GM06990 (cell line): ENCODE measurements around the gene PRPF40B.
"Not testable (repeated sequence)": the region's sequence is repeated elsewhere in the genome, so short reads cannot be mapped to it uniquely, and the experiment has no call there.

ENCODE experiments used
- DNase-seq: peaks from one replicate; pipeline ENCODE4 v3.0.0-alpha.2; 2011; ENCODE audit not compliant: insufficient read length; ENCODE audit errors: extremely low read depth
- H3K27me3 ChIP-seq: replicated peaks from 2 replicates; pipeline ENCODE4 v1.6.0; 2011; ENCODE audit warnings: low read length; ENCODE audit not compliant: control insufficient read depth, insufficient read depth
- H3K36me3 ChIP-seq: 2 replicates; pipeline ENCODE4 v1.5.1; 2011; ENCODE audit warnings: low read length; ENCODE audit not compliant: control insufficient read depth, insufficient read depth
- H3K4me3 ChIP-seq: replicated peaks from 2 replicates; pipeline ENCODE4 v1.5.1; 2011; ENCODE audit warnings: low read depth, mild to moderate bottlenecking, control low read depth, low read length
- CTCF ChIP-seq: IDR thresholded peaks from 2 replicates; pipeline ENCODE4 v1.5.1; 2011; ENCODE audit warnings: low read length, control low read depth, mild to moderate bottlenecking, inconsistent platforms; ENCODE audit not compliant: insufficient read depth, poor library complexity, severe bottlenecking

PRPF40B gene

GRCh38 chr12:49609059-49609874 is 14.1 kb upstream of the PRPF40B start:
- no peak for DNase-seq
- Histone ChIP-seq H3K36me3 (no peaks in the 10 kb centered on the region), H3K27me3 (no peaks in the 10 kb centered on the region), H3K4me3 (no peak overlapping the region)
- TF ChIP-seq CTCF, result no peak

- Histone ChIP-seq H3K36me3 (no peaks in the 10 kb centered on the region), H3K4me3 (no peak overlapping the region), H3K27me3 (no peaks in the 10 kb centered on the region)
- TF ChIP-seq CTCF, result no peak
- no peak for DNase-seq
Observed at GRCh38 chr12:49609875-49610154, 13.5 kb upstream of the PRPF40B start.

- DNase-seq, H3K36me3 ChIP-seq, H3K27me3 ChIP-seq, H3K4me3 ChIP-seq: not testable (repeated sequence)
Observed at GRCh38 chr12:49610785-49611184, 12.6 kb upstream of the PRPF40B start.

GRCh38 chr12:49612210-49612609 is 11.2 kb upstream of the PRPF40B start:
- no peak for TF ChIP-seq CTCF
- no peaks in the 10 kb centered on the region for H3K36me3 ChIP-seq
- H3K27me3 ChIP-seq, result no peaks in the 10 kb centered on the region
- H3K4me3 ChIP-seq, result no peak overlapping the region
- DNase-seq, result no peak

- Histone ChIP-seq H3K36me3 (no peaks in the 10 kb centered on the region), H3K27me3 (no peaks in the 10 kb centered on the region), H3K4me3 (no peak overlapping the region)
- no peak for TF ChIP-seq CTCF
- no peak for DNase-seq
Observed at GRCh38 chr12:49615725-49616124, 7.6 kb upstream of the PRPF40B start.

- no peaks in the 10 kb centered on the region for H3K36me3 ChIP-seq
- DNase-seq, result no peak
- TF ChIP-seq CTCF, result no peak
- H3K4me3 ChIP-seq, result no peak overlapping the region
- no peaks in the 10 kb centered on the region for H3K27me3 ChIP-seq
Observed at GRCh38 chr12:49616533-49617219, 6.7 kb upstream of the PRPF40B start.
